HFFc6 (cell line): ENCODE data around the gene DNAJC3. TPM values are rescaled to one million over a fixed set of nuclear protein-coding genes. Genes with fewer than 3 reads are reported as not detected.

ENCODE experiments used
- DNase-seq: peaks from one replicate; pipeline ENCODE4 v3.0.0-alpha.2; 2018
- H3K27ac Mint-ChIP-seq: 2 replicates; pipeline ENCODE4 v1.8.0; 2020; ENCODE audit warnings: mild to moderate bottlenecking, mixed read lengths
- H3K27me3 Mint-ChIP-seq: 2 replicates; pipeline ENCODE4 v1.8.0; 2021; ENCODE audit warnings: mild to moderate bottlenecking, moderate library complexity, mixed read lengths; ENCODE audit not compliant: insufficient read depth
- H3K36me3 Mint-ChIP-seq: 2 replicates; pipeline ENCODE4 v1.8.0; 2021; ENCODE audit warnings: low read depth, mixed read lengths
- H3K4me1 Mint-ChIP-seq: 2 replicates; pipeline ENCODE4 v1.8.0; 2020; ENCODE audit warnings: low read depth, mixed read lengths
- H3K4me3 Mint-ChIP-seq: 2 replicates; pipeline ENCODE4 v1.8.0; 2020; ENCODE audit warnings: mild to moderate bottlenecking, moderate library complexity, mixed read lengths
- H3K9me3 Mint-ChIP-seq: 2 replicates; pipeline ENCODE4 v1.8.0; 2020; ENCODE audit warnings: mild to moderate bottlenecking, mixed read lengths
- CTCF ChIP-seq: fragments of 200-600 bp; sonication (generic); IDR thresholded peaks from 2 replicates; pipeline ENCODE4 v1.5.0; 2021; ENCODE audit warnings: antibody characterized with exemption, mild to moderate bottlenecking
- long read RNA-seq: library from polyadenylated mRNA; unstranded; transcript quantifications from one replicate; pipeline ENCODE4 v2.0.0, GENCODE V29; 2019
- total RNA-seq, 6 experiments: library from RNA; stranded (reverse); fragmentation: NEBNext Ultra II Directional; extraction: Animal tissue kit (Norgen Biotek cat#: 25700); gene quantifications; 2 replicates in 1 of 6; 3 replicates in 5 of 6; pipeline ENCODE4 v1.2.3, GENCODE V29; 2021

Gene DNAJC3
- total RNA-seq: 10 to 100 TPM; 40.6 to 53.7 (median 48.4) TPM
- long read RNA-seq, full-length matches to known transcripts: 7 of 142 reads
- long read RNA-seq, partial matches to known transcripts: 53 of 142 reads
- long read RNA-seq, other reads (novel, unspliced or antisense): 82 of 142 reads

DNA sequence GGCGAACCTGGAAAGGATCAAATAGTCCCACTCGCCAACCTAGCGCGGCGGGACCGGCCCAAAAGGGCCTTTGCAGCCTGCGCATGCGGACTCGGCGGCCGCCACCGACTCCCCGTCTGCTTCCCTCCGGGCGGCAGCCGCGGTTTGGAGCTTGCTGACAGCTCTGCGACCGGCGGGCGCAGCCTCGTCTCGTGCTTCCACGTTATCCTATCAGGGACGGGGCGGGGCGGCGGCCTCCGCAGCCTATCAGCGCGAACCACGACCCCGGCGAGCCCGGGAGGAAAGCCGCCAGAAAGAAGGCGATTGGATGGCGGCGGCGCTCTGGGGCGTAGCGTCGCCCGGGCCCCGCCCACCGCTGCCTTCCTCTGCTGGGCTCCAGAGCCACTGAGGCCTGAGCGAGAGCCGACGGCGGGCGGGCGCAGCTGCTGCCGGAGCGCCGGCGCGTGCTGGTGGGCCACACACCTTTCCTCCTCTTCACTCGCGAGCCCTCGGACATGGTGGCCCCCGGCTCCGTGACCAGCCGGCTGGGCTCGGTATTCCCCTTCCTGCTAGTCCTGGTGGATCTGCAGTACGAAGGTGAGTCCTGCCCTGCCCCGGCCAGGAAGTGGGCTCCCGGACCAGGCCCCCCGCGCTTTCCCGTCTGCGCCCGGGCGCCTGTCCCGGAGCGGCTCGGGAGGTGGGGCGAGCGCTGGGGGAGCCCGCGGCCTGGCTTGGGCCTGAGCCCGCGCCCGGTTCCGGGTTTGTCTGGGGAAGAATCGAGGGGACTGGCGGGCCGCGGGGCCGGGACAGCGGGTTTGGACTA is at the start of gene DNAJC3:
Gene DNAJC3 (plus strand): TSS at position 378 of the 802 bp plus-strand sequence. CDS start 117 bp downstream, at position 495.
- peak; percentile 98 for DNase-seq
- no peak for TF ChIP-seq CTCF
- Mint-ChIP-seq H3K27me3 (no peaks in the 10 kb centered on the region; the same call in none of the 2 replicates), H3K4me3 (peak within 1 kb of the TSS; percentile 99), H3K9me3 (no peaks in the 10 kb centered on the region), H3K36me3 (peaks cover 7% of the 10 kb centered on the region; the same call in 1 of the 2 replicates), H3K27ac (peak within 1 kb of the TSS; percentile 97), H3K4me1 (peaks cover 61% of the 10 kb centered on the region)

DNA sequence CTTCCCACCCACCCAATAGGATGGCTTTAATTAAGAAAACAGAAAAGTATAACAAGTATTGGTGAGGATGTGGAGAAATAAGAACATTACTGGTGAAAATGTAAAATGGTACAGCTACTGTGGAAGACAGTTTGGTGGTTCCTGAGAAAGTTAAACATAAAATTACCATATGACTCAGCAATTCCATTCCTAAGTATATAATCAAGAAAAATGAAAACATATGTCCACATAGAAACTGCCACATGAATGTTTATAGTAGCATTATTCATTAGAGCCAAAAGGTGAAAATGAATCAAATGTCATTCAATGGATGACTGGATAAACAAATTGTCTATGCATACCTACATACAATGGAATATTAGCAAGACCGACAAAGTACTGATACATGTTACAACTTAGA is 49.3 kb upstream of the DNAJC3 start:
- Mint-ChIP-seq H3K4me3 (0 out of 2 replicates have a peak overlapping the region, but pooled peaks have one; percentile 18), H3K36me3 (peaks cover 74% of the 10 kb centered on the region), H3K4me1 (peaks cover 45% of the 10 kb centered on the region), H3K27ac (peak overlapping the region; percentile 87), H3K27me3 (no peaks in the 10 kb centered on the region), H3K9me3 (no peaks in the 10 kb centered on the region)
- no peak for TF ChIP-seq CTCF
- peak; percentile 58 for DNase-seq

DNA sequence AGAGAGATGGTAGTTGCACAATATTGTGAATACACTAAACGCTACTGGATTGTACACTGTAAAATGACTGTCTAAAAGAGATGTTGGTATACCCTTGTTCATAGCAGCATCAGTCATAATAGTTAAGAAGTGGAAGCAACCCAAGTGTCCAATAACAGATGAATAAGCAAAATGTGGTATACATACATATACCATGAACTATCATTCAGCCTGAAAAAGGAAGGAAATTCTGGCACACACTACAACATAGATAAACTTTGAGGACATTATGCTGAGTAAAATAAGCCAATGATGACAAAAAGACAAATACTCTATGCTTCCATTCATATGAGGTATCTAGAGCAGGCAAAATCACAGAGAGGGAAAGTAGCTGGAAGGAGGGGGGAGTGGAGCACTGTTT is 48.5 kb upstream of the DNAJC3 start:
- TF ChIP-seq CTCF: no peak
- H3K36me3 Mint-ChIP-seq: peaks cover 74% of the 10 kb centered on the region
- H3K4me3 Mint-ChIP-seq: no peak overlapping the region

GRCh38 chr13:95629071-95629470 is 47.9 kb upstream of the DNAJC3 start:
- H3K4me1 Mint-ChIP-seq: peaks cover 44% of the 10 kb centered on the region
- no peak for TF ChIP-seq CTCF
- H3K9me3 Mint-ChIP-seq: no peaks in the 10 kb centered on the region
- peaks cover 76% of the 10 kb centered on the region for H3K36me3 Mint-ChIP-seq
- H3K27me3 Mint-ChIP-seq: no peaks in the 10 kb centered on the region; the same call in none of the 2 replicates
- DNase-seq: no peak
- H3K27ac Mint-ChIP-seq: no peak overlapping the region
- no peak overlapping the region for H3K4me3 Mint-ChIP-seq

More for the DNA sequence above, 48.5 kb upstream of the DNAJC3 start:
- H3K4me1 Mint-ChIP-seq: peaks cover 45% of the 10 kb centered on the region
- no peaks in the 10 kb centered on the region; the same call in 1 of the 2 replicates for H3K27me3 Mint-ChIP-seq
- peak overlapping the region; percentile 87 for H3K27ac Mint-ChIP-seq
- no peak for DNase-seq
- no peaks in the 10 kb centered on the region for H3K9me3 Mint-ChIP-seq

- Mint-ChIP-seq H3K36me3 (peaks cover 79% of the 10 kb centered on the region), H3K27me3 (no peaks in the 10 kb centered on the region; the same call in none of the 2 replicates), H3K9me3 (no peaks in the 10 kb centered on the region), H3K4me1 (peaks cover 35% of the 10 kb centered on the region), H3K27ac (no peak overlapping the region), H3K4me3 (no peak overlapping the region)
- no peak for DNase-seq
- no peak for TF ChIP-seq CTCF
These were observed 46.3 kb upstream of the DNAJC3 start for GRCh38 chr13:95630593-95630992.
